Inflammatory macrophage (primary cell): ENCODE results near the gene BUB1.
"Not testable (repeated sequence)": the region's sequence is repeated elsewhere in the genome, so short reads cannot be mapped to it uniquely, and the experiment has no call there.

Experiments
- DNase-seq, 2 donors: peaks; one replicate each; pipeline ENCODE4 v3.0.0-alpha.2; 2020 to 2022
- total RNA-seq, 18 experiments: gene quantifications; one replicate each; lab custom pipeline; 2026; ENCODE audit warnings: mixed read lengths in 6 of 18, inconsistent platforms in 2 of 18; lab: John Stamatoyannopoulos, UW

Gene BUB1
- total RNA-seq: 15.6 to 70.4 (median 39.0) reads per million in 18 experiments

DNA sequence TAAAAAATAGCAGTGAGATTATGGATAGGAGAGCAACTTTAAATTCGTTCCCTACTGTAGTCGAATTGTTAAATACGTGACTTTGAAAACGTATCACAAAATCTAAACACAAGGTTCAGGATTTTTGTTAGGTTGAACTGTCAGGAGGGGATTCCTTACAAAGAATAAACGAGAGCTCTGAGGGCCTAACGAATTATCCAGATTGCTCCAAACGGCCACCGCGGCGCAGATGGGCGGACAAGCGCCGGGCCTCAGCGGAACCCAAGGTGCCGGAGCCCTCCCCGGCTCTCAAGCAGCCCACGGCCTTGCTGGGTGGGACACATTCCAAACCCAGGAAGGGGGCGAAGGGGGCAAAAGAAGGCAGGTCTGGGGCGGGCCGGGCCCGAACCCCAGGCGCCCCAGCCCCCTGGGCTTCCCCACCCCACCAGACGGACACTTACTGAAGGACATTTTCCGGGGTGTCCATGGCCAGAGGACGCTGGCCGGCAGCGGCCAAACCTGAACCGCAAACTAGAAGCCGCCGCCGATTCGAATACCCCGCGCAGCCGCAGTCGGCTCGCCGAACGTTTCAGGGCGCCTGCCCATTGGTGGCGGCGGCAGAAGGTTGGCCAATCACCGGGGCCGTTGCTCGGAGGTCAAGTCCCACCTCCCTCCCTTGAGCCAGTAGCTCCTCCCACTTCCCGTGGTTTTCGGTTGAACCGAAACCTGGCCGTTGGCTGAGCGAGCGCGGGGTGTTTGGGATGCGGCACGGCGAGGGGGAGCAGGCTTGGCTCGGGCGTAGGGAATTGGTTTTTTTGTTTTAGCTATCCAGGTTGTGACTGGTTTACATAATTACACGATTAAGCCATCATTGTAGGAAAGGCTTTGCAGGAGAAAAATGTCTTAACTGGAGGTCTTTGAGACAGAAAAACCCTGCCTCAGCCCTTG, at the start of gene BUB1:
BUB1 (minus strand) TSS at position 534 of the 927 bp plus-strand sequence; CDS start at position 466, 68 bp downstream.
- DNase-seq: peak; percentile 98

DNA sequence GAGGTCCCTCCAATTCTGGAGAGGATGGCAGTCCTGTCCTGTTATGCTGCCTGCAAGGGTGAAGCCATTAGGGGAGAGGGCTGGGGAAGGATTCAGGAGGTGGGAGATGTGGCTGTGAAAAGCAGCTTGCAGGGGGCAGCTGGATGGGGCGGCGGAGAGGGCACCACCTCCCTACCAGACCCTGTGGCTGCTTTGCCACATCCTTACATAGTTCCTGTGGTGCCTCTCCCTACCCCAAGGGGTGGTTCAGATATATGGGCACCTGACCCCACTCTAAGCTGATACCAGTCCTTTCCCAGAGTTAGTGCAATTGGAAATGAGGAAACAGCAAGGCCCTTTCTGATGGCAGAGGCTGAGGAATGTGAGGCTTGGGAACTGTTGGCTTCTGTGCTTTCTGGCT, 48.4 kb upstream of the BUB1 start:
- DNase-seq: no peak

DNA sequence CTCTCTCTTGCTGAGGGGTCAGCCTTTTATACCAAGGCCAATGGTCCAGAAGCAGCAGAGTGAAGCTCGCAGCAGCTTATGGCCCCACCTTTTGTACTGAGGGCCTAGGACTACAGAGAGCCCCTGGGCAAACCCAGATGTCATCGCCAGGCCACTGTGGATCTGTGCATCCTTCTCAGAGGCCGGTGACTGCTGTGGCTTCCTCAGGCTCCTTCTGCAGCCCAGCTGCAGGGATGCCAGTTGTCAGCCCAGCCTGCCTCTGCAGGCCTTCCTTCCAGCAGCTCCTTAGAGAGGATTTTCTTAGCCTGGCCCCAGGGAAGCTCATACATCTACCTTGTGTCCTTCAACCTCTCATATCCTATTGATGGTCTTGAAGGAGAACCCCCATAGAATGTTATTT, 48.0 kb upstream of the BUB1 start:
- no peak for DNase-seq

DNA sequence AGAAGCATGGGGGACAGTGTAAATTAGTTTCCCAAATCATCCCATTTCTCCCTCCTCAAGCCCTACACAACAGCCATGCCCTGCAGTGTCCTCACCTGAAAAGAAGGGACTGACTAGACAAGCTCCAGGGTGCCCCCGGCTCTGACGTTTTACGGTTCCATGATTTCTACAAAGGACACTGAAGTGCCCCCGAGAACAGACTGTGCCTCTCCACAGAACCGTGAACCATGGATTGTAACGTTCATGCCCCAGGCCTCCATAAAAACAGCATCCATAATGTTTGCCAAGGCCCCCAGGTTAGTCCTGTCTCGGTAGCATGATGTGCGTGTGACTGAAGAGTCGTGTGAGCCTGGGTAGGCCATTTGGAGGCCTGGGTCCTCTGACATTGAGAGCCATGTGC, 47.5 kb upstream of the BUB1 start:
- DNase-seq: no peak

DNA sequence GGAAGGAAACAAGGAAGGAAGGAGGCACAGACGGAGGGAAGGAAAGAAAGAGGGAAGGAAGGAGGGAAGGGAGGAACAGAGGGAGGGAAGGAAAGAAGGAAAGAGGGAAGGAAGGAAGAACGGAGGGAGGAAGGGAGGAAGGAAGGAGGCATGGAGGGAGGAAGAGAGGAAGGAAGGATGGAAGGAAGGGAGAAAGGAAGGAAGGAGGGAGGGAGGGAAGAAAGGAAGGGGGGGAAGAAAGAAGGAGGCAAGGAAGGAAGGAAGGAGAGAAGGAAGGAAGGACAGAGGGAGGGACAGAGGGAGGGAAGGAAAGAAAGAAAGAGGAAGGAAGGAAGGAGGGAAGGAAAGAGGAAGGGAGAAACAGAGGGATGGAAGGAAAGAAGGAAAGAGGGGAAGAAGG, 47.0 kb upstream of the BUB1 start:
- no peak for DNase-seq

DNA sequence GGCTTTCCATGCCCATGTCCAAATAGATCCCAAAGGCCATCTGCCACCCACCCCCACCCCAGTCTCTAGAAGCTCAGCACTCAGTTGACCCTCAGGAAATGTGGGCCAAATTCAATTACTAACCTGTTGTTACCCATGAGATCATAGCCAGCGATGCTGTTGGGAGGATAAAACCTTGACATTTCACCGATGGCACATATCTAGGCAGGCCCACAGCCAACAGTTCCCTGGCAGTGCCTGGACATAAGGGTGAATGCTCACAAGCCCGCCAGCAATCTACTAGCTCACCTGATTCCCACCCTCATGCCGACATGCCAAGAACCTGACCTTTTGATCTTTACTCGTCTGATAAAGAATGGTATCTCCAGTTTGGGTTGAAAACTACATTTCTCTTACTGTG, 42.7 kb upstream of the BUB1 start:
- no peak for DNase-seq

DNA sequence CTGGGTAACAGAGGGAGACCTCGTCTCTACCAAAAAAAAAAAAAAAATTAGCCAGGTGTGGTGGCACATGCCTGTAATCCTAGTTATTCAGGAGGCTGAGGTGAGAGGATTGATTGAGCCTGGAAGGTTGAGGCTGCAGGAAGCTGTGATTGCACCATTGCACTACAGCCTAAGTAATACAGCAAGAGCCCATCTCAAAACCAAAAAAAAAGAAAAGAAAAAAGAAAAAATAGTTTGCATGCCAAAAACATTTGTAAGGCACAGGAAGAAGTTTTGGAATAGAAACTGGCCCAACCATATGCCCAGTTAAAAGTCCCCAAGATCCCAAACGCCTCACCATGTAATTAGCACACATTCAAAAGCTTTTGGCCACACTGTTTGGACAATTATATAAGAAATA, 41.1 kb upstream of the BUB1 start:
- DNase-seq: no peak

DNA sequence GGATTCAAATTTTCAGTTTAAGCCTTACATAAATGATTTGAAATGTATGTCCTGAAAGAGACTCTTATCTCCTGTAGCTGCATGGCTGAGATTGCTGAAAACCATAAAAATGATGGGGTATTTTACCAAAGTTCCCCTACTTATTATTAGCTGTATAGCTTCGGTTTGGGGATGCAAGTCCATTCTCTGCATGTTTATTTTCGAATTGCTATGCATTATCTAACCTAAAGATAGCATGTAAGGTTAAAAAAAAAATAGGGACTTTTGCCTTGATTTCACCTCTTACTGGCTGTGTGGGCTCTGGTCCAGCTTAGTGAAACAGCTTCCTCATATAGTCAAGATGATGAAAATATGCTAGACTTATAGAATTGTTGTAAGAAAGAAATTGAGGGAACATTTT, 40.5 kb upstream of the BUB1 start:
- DNase-seq: no peak

DNA sequence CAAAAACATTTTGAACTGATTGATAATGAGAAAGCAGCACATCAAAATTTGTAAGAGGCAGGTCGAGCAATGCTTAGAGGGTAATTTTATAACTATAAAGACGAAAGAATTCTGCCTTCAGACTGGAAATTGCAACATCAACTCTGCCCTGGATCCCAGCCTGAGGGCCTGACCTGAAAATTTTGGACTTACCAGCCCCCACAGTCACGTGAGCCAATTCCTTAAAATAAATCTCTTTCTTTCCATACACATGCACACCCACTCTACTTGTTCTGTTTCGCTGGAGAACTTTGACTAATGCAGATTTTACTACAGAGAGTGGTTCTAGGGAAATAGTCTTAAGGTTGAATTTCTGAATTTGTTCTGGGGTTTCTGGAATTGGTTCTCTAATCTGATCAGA, 39.9 kb upstream of the BUB1 start:
- DNase-seq: peak in 1 of 2 donors; percentile 36

DNA sequence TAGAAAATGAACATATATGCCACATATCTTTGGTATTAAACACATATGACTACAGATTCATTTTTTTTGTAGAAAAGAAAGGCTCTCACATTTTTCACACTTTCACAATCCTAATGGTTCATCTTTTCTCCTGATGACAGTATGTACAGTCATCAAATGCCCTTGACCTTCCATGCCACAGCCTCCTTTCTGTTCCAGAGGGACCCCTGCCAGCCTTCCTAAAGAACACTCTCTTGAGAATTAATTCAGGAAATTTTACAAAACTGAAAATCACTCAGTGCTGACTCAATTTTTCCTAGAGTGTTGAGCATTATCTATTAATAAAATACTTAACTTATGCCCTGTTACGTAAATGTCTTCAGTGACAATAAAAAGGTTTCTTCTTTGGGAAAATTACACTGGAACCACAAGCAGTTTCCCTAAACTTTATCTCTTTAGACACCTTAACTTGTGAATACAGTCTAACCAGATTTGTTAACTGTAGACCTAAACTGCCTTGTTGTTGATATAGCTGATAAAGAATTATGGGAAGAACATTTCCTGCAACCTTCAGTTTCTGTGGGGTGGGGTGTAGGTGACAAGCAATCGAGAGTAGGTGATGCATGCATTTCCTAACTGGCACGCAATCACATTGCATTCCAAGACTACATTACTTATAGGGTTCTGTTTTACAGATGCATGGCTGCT, 39.2 kb upstream of the BUB1 start:
- no peak for DNase-seq

DNA sequence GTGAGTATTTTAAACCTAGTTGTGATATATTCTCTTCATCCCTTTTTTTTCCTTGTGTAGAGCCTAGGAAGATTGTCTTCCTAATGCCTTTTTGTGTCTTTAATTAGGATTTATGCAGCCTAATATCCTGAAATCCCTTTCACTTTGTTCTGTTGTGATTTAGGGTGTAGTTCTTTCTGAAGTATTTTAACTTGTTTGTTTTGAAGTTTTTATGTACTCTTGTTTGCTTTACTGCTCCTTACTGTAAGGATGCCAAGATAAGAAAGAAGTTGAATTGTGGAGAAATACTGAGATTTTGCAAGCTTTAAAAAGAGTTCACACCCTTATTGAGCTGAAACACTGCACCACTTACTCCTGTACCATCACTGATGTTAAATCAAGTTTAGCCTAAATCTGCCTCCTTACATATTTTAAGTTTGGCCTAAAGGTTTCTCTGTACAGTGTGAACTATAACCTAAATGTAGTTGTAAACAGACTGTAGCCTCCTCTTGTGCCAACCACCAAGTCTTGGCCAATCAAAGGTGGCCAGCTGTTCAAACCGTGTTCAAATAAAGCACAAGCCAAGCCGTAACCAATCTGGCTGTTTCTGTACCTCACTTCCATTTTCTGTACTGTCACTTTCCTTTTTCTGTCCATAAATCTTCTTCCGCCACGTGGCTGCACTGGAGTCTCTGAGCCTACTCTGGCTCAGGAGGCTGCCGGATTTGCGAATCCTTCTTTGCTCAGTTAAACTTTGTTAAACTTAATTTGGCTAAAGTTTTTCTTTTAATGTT, 36.8 kb upstream of the BUB1 start:
- DNase-seq: peak in 1 of 2 donors; percentile 33

DNA sequence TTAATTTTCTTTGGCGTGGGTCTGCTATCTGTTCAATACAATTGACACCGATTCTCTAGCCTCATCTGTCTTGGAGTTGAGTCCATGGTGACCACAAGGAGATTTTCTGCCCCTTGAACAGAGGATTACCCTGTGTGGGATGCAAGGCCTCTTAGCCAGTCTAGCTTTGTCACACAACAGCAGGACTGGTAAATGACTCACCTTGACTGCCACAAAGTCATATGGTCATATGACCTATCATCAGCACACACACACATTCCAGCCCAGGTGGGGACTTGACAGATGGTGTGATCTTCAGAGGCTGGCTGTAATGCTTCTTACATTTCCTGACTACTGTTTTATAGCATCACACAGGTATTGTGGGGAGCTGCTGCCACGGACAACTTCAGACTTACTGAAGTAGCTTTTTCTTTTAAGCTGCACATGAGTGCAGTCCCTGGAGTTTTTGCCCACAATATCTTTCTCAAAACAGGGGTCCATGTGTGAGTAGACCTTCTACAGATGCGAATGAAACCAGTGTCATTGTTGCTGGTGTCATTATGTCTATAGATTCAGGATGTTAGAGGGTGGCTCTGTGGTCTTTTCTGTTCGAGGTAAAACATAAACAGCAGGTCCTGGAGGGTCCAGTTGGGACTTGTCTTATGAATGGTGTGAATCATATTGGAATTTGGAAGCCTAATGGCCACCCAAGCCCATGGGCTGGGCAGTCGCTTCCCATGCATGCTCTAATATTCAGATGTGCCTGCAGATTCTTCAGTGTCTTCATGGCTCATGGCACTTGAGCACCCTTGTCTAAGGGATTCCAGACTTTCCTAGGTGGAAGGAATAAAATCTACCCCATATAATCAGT, 35.9 kb upstream of the BUB1 start:
- DNase-seq: no peak

DNA sequence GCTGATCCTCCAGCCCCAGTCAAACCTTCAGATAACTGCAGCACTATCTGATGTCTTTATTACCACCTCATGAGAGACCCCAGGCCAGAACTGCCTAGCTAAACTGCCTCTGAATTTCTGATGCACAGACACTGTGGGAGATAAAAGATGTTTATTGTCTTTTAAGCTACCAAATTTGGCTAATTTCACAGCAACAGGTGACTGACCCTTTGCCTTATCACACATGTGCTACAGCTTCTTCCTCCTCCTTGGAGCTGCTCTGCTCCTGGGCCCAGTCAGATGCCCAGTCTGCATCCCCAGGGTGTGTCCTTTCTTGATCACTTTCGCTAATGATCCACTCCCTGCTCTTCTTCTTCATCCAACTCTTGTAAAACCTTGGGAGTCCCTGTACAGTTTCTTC, 34.9 kb upstream of the BUB1 start:
- no peak for DNase-seq

DNA sequence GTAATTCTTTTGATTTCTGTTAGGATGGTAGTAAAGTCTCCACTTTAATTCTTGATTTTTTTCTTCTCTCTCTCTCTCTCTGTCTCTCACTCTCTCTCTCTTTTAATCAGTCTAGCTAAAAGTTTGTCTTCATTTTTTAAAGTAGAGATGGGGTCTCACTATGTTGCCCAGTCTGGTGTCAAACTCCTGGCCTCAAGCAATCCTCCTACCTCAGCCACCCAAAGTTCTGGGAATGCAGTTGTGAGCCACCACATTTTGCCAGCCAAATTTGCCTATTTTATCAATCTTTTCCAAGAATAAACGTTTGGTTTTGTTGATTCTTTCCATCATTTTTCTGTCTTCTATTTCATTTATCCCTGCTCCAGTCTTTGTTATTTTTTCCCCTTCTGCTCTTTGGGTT, 30.6 kb upstream of the BUB1 start:
- no peak for DNase-seq

DNA sequence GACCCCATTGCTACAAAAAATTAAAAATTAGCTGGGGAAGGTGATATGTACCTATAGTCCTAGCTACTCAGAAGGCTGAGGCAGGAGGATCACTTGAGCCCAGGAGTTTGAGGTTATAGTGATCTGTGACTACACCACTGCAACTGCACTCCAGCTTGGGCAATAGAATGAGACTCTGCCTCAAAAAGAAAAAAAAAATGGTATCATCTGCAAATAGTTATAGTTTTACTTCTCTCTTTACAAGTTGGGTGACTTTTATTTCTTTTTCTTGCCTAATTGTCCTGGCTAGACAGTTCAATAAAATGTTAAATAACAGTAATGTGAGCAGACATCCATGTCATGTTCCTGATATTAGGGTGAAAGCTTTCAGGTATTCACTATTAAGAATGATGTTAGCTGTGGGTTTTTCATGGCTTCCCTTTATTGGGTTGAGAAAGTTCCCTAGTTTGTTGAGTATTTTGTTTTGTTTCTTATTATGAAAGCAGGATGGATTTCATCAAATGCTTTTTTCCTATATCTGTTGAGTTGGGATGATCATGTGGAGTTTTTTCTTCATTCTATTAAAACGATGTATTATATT, 29.6 kb upstream of the BUB1 start:
- peak; percentile 47 to 64 for DNase-seq

DNA sequence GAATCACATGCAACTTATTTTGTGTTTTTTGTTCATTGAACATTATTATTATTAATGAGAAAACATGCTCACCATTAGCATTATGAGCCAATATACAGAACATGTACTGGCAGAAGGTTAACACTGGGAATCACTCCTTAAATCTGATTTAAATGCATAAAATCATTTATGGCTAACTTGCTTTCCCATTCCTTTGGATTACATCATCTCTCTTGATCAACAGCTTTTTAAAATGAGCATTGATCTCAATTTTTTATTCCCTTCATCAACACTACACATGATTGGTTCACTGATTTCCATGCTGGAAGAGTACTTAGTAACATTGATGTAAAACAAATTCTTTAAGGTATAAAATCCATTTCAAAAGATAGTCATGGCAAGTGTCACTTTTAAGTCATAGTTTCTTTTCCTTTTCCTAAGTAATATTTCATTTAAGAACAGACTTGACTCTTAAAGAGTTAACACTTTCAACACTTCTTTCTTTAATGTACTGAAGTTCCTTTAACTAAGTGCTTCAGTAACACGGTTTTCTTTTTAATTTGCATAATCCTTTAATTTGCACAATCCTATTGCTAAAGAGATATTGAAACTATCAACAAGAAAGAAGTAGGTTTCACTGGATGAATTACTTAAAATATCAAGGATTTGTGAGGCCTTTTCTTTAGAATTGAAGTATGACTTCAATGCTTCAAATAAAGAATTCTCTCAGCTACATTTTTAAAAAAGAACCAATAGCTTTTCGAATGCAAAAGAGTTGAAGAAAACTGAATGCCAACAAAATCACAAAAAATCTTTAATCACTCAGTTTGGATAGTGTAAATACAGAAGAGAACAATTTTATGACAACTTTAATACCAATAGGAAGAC, 24.9 kb upstream of the BUB1 start:
- peak in 1 of 2 donors; percentile 91 for DNase-seq

DNA sequence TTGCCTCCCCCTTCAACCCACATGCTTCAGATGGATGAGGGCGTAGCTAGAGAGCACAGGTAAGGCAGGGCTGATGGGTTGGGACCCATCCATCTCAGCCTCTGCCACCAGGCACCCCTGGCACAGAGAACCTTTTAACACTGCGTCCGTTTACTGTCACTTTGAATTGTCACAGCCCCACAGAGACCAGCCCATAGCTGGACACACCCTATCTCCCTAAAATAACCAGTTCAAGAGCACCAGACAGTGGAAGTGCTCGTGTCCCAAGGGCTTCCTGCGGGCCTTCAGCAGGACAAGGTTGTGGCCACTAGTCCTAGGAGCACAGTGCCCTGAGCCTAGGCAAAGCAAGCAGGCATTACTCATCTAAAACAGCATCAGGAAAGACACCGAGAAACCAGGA, 20.4 kb upstream of the BUB1 start:
- DNase-seq: not testable (repeated sequence)

DNA sequence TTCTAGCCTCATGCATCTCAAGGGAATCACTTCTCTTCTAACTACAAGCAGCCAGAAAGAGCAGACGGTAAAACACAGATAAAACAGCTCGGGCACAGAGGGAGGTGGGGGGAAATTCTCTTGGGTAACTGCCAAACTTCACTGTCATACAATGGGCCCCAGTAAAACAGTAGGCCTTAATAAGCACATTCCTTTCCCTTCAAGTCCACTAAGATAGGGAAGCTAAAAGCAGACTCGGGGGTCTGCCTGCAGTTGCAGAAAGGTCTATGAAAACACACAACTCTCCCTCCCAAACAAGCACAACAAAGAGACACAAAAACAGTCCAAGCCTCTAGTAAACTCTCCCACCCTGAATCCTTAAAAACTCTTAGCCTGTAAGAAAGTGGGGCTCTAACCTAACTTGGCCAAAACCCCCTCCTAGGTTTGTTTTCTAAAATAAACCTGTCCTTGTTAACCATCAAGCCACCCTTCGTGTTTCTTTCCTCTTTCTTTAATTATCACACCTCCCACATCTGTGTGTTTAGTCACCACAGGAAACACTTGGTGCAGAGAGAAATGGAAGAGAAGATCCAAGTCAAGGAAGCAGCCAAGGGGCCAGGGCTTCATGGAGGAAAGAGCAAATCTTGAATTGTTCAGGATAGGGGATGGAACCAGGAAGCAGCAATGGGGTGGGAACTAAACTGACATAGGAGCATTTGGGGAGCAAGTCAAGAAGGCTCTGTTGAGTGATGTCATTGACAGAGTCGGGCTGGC, 17.5 kb upstream of the BUB1 start:
- not testable (repeated sequence) for DNase-seq

DNA sequence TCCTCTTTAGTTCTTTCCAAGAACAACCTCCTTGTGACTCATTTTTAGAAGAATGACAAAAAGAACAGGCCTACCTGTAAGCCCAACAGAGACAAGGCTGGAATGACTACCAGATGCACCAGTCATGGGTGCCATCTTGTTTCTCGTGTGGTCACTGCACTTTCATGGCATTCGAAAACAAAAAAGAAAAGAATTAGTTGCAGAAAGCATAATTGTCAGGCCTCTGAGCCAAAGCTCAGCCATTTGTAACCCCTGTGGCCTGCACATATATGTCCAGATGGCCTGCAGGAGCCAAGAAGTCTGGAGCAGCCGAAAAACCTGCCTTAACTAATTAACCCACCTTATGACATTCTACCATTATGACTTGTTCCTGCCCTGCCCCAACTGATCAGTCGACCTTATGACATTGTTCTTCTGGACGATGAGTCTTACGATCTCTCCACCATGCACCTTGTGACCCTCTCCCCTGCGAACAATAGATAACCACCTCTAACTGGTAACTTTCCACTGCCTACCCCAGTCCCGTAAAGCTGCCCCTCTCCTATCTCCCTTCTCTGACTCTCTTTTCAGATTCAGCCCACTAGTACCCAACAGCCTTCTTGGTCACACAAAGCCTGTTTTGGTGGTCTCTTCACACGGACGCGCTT, 13.9 kb upstream of the BUB1 start:
- DNase-seq: no peak
